RWPE2 (cell line): Measurements from ENCODE around the gene KIF26A.

Source experiments
- ATAC-seq: fragments of 200-7000 bp; cut with Tn5 transposase; 3 replicates; pipeline ENCODE4 v1.9.1; 2021; ENCODE audit warnings: low read depth
- DNase-seq: peaks from one replicate; pipeline ENCODE4 v3.0.0-alpha.2; 2020; ENCODE audit warnings: low spot score
- H3K27ac ChIP-seq: fragments of 450-650 bp; 2 replicates; pipeline ENCODE4 v1.5.1; 2017; ENCODE audit warnings: mild to moderate bottlenecking; ENCODE audit not compliant: poor library complexity, severe bottlenecking
- H3K27me3 ChIP-seq: fragments of 250-450 bp; sonication (Bioruptor Pico); 2 replicates; pipeline ENCODE4 v1.5.1; 2021; ENCODE audit warnings: mild to moderate bottlenecking, moderate library complexity; ENCODE audit not compliant: insufficient read depth, poor library complexity, severe bottlenecking
- H3K36me3 ChIP-seq: fragments of 250-450 bp; sonication (Bioruptor Pico); 2 replicates; pipeline ENCODE4 v1.5.1; 2020; ENCODE audit warnings: low read depth, mild to moderate bottlenecking, moderate library complexity
- H3K4me1 ChIP-seq: fragments of 250-450 bp; sonication (Bioruptor Pico); 2 replicates; pipeline ENCODE4 v1.5.1; 2021; ENCODE audit warnings: mild to moderate bottlenecking, moderate library complexity; ENCODE audit not compliant: insufficient read depth, poor library complexity, severe bottlenecking
- H3K4me3 ChIP-seq: fragments of 250-450 bp; sonication (Bioruptor Pico); 2 replicates; pipeline ENCODE4 v1.5.1; 2021; ENCODE audit warnings: mild to moderate bottlenecking, moderate library complexity; ENCODE audit not compliant: severe bottlenecking
- H3K9me3 ChIP-seq: fragments of 250-450 bp; sonication (Bioruptor Pico); 2 replicates; pipeline ENCODE4 v1.5.1; 2021; ENCODE audit warnings: mild to moderate bottlenecking, moderate library complexity; ENCODE audit not compliant: severe bottlenecking
- CTCF ChIP-seq: fragments of 450-650 bp; IDR thresholded peaks from one replicate; pipeline ENCODE4 v1.5.1; 2017; ENCODE audit warnings: mild to moderate bottlenecking, moderate library complexity; ENCODE audit not compliant: poor library complexity, severe bottlenecking

The KIF26A gene

GRCh38 chr14:104119488-104120251 lies 18.7 kb upstream of the KIF26A start:
- DNase-seq (peak; percentile 52), ATAC-seq (no peak)
- no peak overlapping the region for H3K4me3 ChIP-seq
- TF ChIP-seq CTCF: no peak
- peaks cover 9% of the 10 kb centered on the region for H3K9me3 ChIP-seq
- H3K27ac ChIP-seq: no peak overlapping the region
- no peaks in the 10 kb centered on the region; the same call in 1 of the 2 replicates for H3K36me3 ChIP-seq
- H3K4me1 ChIP-seq: peaks cover 4% of the 10 kb centered on the region
- peaks cover 7% of the 10 kb centered on the region for H3K27me3 ChIP-seq

GRCh38 chr14:104120281-104120741 lies 18.1 kb upstream of the KIF26A start:
- ATAC-seq: no peak
- Histone ChIP-seq H3K27ac (no peak overlapping the region), H3K4me3 (no peak overlapping the region), H3K9me3 (peaks cover 14% of the 10 kb centered on the region), H3K4me1 (peaks cover 4% of the 10 kb centered on the region), H3K27me3 (peaks cover 7% of the 10 kb centered on the region), H3K36me3 (no peaks in the 10 kb centered on the region; the same call in 1 of the 2 replicates)
- no peak for TF ChIP-seq CTCF
- peak; percentile 47 for DNase-seq

GRCh38 chr14:104121142-104121541 lies 17.2 kb upstream of the KIF26A start:
- Histone ChIP-seq H3K9me3 (peaks cover 16% of the 10 kb centered on the region), H3K4me3 (no peak overlapping the region), H3K36me3 (no peaks in the 10 kb centered on the region; the same call in 1 of the 2 replicates), H3K27me3 (peaks cover 10% of the 10 kb centered on the region), H3K4me1 (peaks cover under 1% of the 10 kb centered on the region), H3K27ac (no peak overlapping the region)
- ATAC-seq (no peak), DNase-seq (peak; percentile 29)
- no peak for TF ChIP-seq CTCF

GRCh38 chr14:104123879-104124278 lies 14.5 kb upstream of the KIF26A start:
- Histone ChIP-seq H3K36me3 (no peaks in the 10 kb centered on the region; the same call in 1 of the 2 replicates), H3K4me3 (no peak overlapping the region), H3K27ac (no peak overlapping the region), H3K4me1 (no peaks in the 10 kb centered on the region), H3K9me3 (peaks cover 16% of the 10 kb centered on the region), H3K27me3 (peaks cover 2% of the 10 kb centered on the region)
- no peak for ATAC-seq
- TF ChIP-seq CTCF: no peak
- no peak for DNase-seq

- H3K36me3 ChIP-seq: no peaks in the 10 kb centered on the region; the same call in 1 of the 2 replicates
- ATAC-seq (no peak), DNase-seq (no peak)
- H3K27me3 ChIP-seq: peaks cover 2% of the 10 kb centered on the region
- no peak for TF ChIP-seq CTCF
- H3K9me3 ChIP-seq: peaks cover 16% of the 10 kb centered on the region
- H3K4me3 ChIP-seq: no peak overlapping the region
- no peak overlapping the region for H3K27ac ChIP-seq
- no peaks in the 10 kb centered on the region for H3K4me1 ChIP-seq
Measured at GRCh38 chr14:104125011-104125410, 13.4 kb upstream of the KIF26A start.
